Astrocyte (in vitro differentiated cells and primary cell): ENCODE measurements around the gene APOOL.

Experiments
- EZH2 ChIP-seq: IDR thresholded peaks from 2 replicates; pipeline ENCODE4 v1.6.1; 2012; ENCODE audit warnings: mild to moderate bottlenecking, low read length, inconsistent platforms; ENCODE audit not compliant: insufficient read depth
- TF ChIP-seq, protein P1 (sequence below): IDR thresholded peaks from 2 replicates; pipeline ENCODE4 v1.5.1; 2011; ENCODE audit warnings: low read depth, mild to moderate bottlenecking, inconsistent platforms, low read length, moderate library complexity; ENCODE audit not compliant: insufficient read depth

DNA sequence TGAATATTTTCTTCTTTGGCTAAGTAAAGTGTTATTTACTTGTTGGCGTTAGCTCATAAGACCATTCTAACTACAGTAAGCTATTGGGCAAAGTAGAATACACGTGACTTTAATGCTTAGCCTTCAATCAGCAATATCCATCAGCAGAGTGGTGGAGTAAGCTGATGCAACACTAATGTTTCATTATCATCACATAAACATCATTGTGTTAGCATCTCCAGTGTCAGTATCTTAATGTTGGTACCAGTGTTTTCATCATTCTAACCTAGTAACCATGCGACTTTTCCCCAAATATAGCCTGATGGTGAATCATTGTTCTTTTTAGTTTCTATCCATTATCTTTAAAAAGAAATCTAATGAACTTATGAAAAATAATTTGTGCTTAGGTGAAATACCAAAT lies 48.5 kb downstream of the APOOL start:
- TF ChIP-seq, protein P1, sequence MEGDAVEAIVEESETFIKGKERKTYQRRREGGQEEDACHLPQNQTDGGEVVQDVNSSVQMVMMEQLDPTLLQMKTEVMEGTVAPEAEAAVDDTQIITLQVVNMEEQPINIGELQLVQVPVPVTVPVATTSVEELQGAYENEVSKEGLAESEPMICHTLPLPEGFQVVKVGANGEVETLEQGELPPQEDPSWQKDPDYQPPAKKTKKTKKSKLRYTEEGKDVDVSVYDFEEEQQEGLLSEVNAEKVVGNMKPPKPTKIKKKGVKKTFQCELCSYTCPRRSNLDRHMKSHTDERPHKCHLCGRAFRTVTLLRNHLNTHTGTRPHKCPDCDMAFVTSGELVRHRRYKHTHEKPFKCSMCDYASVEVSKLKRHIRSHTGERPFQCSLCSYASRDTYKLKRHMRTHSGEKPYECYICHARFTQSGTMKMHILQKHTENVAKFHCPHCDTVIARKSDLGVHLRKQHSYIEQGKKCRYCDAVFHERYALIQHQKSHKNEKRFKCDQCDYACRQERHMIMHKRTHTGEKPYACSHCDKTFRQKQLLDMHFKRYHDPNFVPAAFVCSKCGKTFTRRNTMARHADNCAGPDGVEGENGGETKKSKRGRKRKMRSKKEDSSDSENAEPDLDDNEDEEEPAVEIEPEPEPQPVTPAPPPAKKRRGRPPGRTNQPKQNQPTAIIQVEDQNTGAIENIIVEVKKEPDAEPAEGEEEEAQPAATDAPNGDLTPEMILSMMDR, result no peak
- TF ChIP-seq EZH2, result no peak
